ENCODE measurements around the gene ACER1.
"Not testable (repeated sequence)": the region's sequence is repeated elsewhere in the genome, so short reads cannot be mapped to it uniquely, and the experiment has no call there.

Gene ACER1

DNA sequence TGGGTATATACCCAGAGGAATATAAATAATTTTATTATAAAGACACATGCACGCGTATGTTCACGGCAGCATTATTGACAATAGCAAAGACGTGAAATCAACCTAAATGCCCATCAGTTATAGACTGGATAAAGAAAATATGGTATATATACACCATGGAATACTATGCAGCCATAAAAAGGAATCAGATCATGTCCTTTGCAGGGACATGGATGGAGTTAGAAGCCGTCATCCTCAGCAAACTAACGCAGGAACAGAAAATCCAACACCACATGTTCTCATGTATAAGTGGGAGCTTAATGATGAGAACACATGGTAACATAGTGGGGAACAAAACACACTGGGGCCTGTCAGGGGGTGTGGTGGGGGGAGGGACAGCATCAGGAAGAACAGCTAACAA lies 51.0 kb downstream of the ACER1 start:
- H3K4me3 ChIP-seq (ENCODE audit: insufficient read depth in 1 of 2, low read depth in 1 of 2, low read length in 2 of 2); H3K23ac ChIP-seq (ENCODE audit: low read length in 2 of 2); H3K14ac ChIP-seq (ENCODE audit: low read length in 2 of 2); H3K36me3 ChIP-seq (ENCODE audit: control insufficient read depth in 1 of 2, insufficient read depth in 2 of 2, low read depth in 1 of 2, low read length in 2 of 2); H2BK15ac ChIP-seq (ENCODE audit: low read depth, poor library complexity, severe bottlenecking); H3K4ac ChIP-seq (ENCODE audit: low read depth in 1 of 2, low read length in 2 of 2); H3K18ac ChIP-seq (ENCODE audit: low read depth in 1 of 2, low read length in 2 of 2); H2BK120ac ChIP-seq (ENCODE audit: low read depth, low read length); H3K79me1 ChIP-seq (replicated peaks; ENCODE audit: low read length, poor library complexity, severe bottlenecking); DNase-seq; H4K8ac ChIP-seq (ENCODE audit: low read length); H3K4me2 ChIP-seq (ENCODE audit: low read length, poor library complexity, severe bottlenecking); H3K9me3 ChIP-seq (ENCODE audit: control insufficient read depth, low read length); H4K91ac ChIP-seq (ENCODE audit: low read length); H2BK5ac ChIP-seq (ENCODE audit: low read depth, low read length, poor library complexity, severe bottlenecking); H3K9ac ChIP-seq (ENCODE audit: low read length); H3K27me3 ChIP-seq (ENCODE audit: control insufficient read depth in 1 of 2, insufficient read depth in 1 of 2, low read length in 2 of 2); H3K27ac ChIP-seq (ENCODE audit: low read length, poor library complexity, severe bottlenecking); H2BK12ac ChIP-seq (ENCODE audit: low read length in 2 of 2); H2AK5ac ChIP-seq (ENCODE audit: low read length, severe bottlenecking); H2AFZ ChIP-seq (ENCODE audit: low read depth, low read length): not testable (repeated sequence)
- WGBS = no CpG with 5 or more reads among the region's 6 CpGs
- H3K4me1 ChIP-seq (ENCODE audit: control insufficient read depth, insufficient read depth, low read depth, low read length) = peaks cover 13% of the 10 kb centered on the region

DNA sequence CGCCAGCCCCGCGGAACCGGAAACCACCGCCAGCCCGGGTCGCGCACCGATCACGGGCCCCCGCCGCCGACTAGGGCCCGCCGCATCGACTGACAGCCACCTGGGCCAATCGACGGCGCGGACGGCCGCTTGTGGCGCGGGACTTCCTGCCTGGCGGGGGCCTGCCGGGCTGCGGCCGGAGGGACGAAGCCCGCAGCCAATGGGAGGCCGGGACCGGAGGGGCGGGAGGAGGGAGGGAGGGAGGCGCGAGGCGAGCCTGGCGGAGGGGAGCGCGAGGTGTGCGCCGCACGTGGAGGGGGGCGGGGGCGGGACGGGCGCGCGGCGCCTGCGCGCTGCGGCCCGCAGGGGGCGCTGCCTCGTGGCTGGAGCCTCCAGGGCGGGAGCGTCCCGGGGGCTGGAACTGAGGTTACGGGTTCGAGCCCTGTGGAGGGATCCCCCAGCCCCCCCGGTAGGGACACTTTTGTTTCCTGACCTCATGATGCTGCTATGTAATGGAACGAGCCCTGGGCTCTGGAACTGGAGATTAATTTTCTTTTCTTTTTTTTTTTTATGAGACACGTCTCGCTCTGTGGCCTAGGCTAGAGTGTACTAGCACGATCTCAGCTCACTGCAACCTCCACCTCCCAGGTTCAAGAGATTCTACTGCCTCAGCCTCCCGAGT lies 53.4 kb downstream of the ACER1 start, which contains the start of gene MLLT1:
Gene MLLT1 (minus strand): TSS at position 45 of the 661 bp plus-strand sequence. CDS start 191 bp downstream, outside the sequence.
- WGBS = 7% methylated on average over 59 of the region's 66 CpGs
- Histone ChIP-seq H3K23ac (ENCODE audit: low read length in 2 of 2) (peak within 1 kb of the TSS in 1 of 2 experiments; percentile 53), H3K4me2 (ENCODE audit: low read length, poor library complexity, severe bottlenecking) (peak within 1 kb of the TSS; percentile 60), H4K8ac (ENCODE audit: low read length) (peak within 1 kb of the TSS; percentile 46), H3K4ac (ENCODE audit: low read depth in 1 of 2, low read length in 2 of 2) (peak within 1 kb of the TSS; percentile 15 to 91), H3K27ac (ENCODE audit: low read length, poor library complexity, severe bottlenecking) (no peak within 1 kb of the TSS), H4K91ac (ENCODE audit: low read length) (peak within 1 kb of the TSS; percentile 43), H2BK120ac (ENCODE audit: low read depth, low read length) (peak within 1 kb of the TSS; percentile 97), H3K79me1 (replicated peaks; ENCODE audit: low read length, poor library complexity, severe bottlenecking) (peaks cover 15% of the 10 kb centered on the region), H3K18ac (ENCODE audit: low read depth in 1 of 2, low read length in 2 of 2) (peak within 1 kb of the TSS; percentile 42 to 85), H2BK15ac (ENCODE audit: low read depth, poor library complexity, severe bottlenecking) (peak within 1 kb of the TSS; percentile 71), H3K27me3 (ENCODE audit: control insufficient read depth in 1 of 2, insufficient read depth in 1 of 2, low read length in 2 of 2) (no peaks in the 10 kb centered on the region), H3K14ac (ENCODE audit: low read length in 2 of 2) (peak within 1 kb of the TSS in 1 of 2 experiments; percentile 79), H2AFZ (ENCODE audit: low read depth, low read length) (no peak within 1 kb of the TSS), H3K36me3 (ENCODE audit: control insufficient read depth in 1 of 2, insufficient read depth in 2 of 2, low read depth in 1 of 2, low read length in 2 of 2) (peaks cover 4 to 25% of the 10 kb centered on the region in 2 experiments), H3K9ac (ENCODE audit: low read length) (peak within 1 kb of the TSS; percentile 94), H2BK5ac (ENCODE audit: low read depth, low read length, poor library complexity, severe bottlenecking) (no peak within 1 kb of the TSS), H3K9me3 (ENCODE audit: control insufficient read depth, low read length) (no peaks in the 10 kb centered on the region), H2BK12ac (ENCODE audit: low read length in 2 of 2) (peak within 1 kb of the TSS in 1 of 2 experiments; percentile 91), H3K4me3 (ENCODE audit: insufficient read depth in 1 of 2, low read depth in 1 of 2, low read length in 2 of 2) (peak within 1 kb of the TSS; percentile 71 to 94), H2AK5ac (ENCODE audit: low read length, severe bottlenecking) (no peak within 1 kb of the TSS), H3K4me1 (ENCODE audit: control insufficient read depth, insufficient read depth, low read depth, low read length) (peaks cover 21% of the 10 kb centered on the region)
- DNase-seq = peak; percentile 97

DNA sequence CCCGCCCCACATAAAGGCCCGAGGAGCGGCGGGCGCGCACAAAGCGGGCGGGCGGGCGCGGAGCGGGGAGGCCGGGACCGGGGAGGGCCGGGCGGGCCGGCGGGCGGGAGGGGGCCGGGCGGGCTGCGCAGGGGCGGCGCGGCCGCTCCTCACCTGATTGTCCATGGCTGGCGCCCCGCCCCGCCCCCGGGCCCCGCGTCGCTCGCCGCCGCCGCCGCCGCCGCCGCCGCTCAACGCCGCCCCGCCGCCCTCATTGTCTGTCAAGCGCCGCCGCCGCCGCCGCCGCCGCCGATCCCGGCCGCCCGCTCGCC lies 53.8 kb downstream of the ACER1 start:
- H2BK5ac ChIP-seq (ENCODE audit: low read depth, low read length, poor library complexity, severe bottlenecking) = no peak overlapping the region
- H2AK5ac ChIP-seq (ENCODE audit: low read length, severe bottlenecking) = no peak overlapping the region
- no peak overlapping the region for H2BK12ac ChIP-seq (ENCODE audit: low read length in 2 of 2)
- H3K27ac ChIP-seq (ENCODE audit: low read length, poor library complexity, severe bottlenecking) = no peak overlapping the region
- peak overlapping the region; percentile 60 for H3K4me2 ChIP-seq (ENCODE audit: low read length, poor library complexity, severe bottlenecking)
- H2BK15ac ChIP-seq (ENCODE audit: low read depth, poor library complexity, severe bottlenecking) = no peak overlapping the region
- under 1% methylated on average over 16 of the region's 59 CpGs for WGBS
- H2BK120ac ChIP-seq (ENCODE audit: low read depth, low read length) = peak overlapping the region; percentile 97
- peak overlapping the region; percentile 15 to 91 for H3K4ac ChIP-seq (ENCODE audit: low read depth in 1 of 2, low read length in 2 of 2)
- H3K36me3 ChIP-seq (ENCODE audit: control insufficient read depth in 1 of 2, insufficient read depth in 2 of 2, low read depth in 1 of 2, low read length in 2 of 2) = peaks cover 4 to 28% of the 10 kb centered on the region in 2 experiments
- no peaks in the 10 kb centered on the region for H3K9me3 ChIP-seq (ENCODE audit: control insufficient read depth, low read length)
- peak overlapping the region; percentile 71 to 94 for H3K4me3 ChIP-seq (ENCODE audit: insufficient read depth in 1 of 2, low read depth in 1 of 2, low read length in 2 of 2)
- H3K18ac ChIP-seq (ENCODE audit: low read depth in 1 of 2, low read length in 2 of 2) = peak overlapping the region in 1 of 2 experiments; percentile 85
- H3K79me1 ChIP-seq (replicated peaks; ENCODE audit: low read length, poor library complexity, severe bottlenecking) = peaks cover 16% of the 10 kb centered on the region
- DNase-seq = peak; percentile 11
- no peaks in the 10 kb centered on the region for H3K27me3 ChIP-seq (ENCODE audit: control insufficient read depth in 1 of 2, insufficient read depth in 1 of 2, low read length in 2 of 2)
- no peak overlapping the region for H3K23ac ChIP-seq (ENCODE audit: low read length in 2 of 2)
- peak overlapping the region; percentile 94 for H3K9ac ChIP-seq (ENCODE audit: low read length)
- H2AFZ ChIP-seq (ENCODE audit: low read depth, low read length) = no peak overlapping the region
- H4K8ac ChIP-seq (ENCODE audit: low read length) = no peak overlapping the region
- H3K14ac ChIP-seq (ENCODE audit: low read length in 2 of 2) = no peak overlapping the region
- H4K91ac ChIP-seq (ENCODE audit: low read length) = peak overlapping the region; percentile 43
- H3K4me1 ChIP-seq (ENCODE audit: control insufficient read depth, insufficient read depth, low read depth, low read length) = peaks cover 21% of the 10 kb centered on the region

- Histone ChIP-seq H2BK15ac (ENCODE audit: low read depth, poor library complexity, severe bottlenecking) (peak overlapping the region; percentile 71), H3K4me2 (ENCODE audit: low read length, poor library complexity, severe bottlenecking) (peak overlapping the region; percentile 60), H4K91ac (ENCODE audit: low read length) (peak overlapping the region; percentile 43), H2AFZ (ENCODE audit: low read depth, low read length) (no peak overlapping the region), H3K36me3 (ENCODE audit: control insufficient read depth in 1 of 2, insufficient read depth in 2 of 2, low read depth in 1 of 2, low read length in 2 of 2) (peaks cover 4 to 28% of the 10 kb centered on the region in 2 experiments), H3K23ac (ENCODE audit: low read length in 2 of 2) (peak overlapping the region in 1 of 2 experiments; percentile 53), H3K27ac (ENCODE audit: low read length, poor library complexity, severe bottlenecking) (no peak overlapping the region), H3K14ac (ENCODE audit: low read length in 2 of 2) (peak overlapping the region in 1 of 2 experiments; percentile 79), H3K4me3 (ENCODE audit: insufficient read depth in 1 of 2, low read depth in 1 of 2, low read length in 2 of 2) (peak overlapping the region; percentile 71 to 94), H2AK5ac (ENCODE audit: low read length, severe bottlenecking) (no peak overlapping the region), H3K9me3 (ENCODE audit: control insufficient read depth, low read length) (no peaks in the 10 kb centered on the region), H3K79me1 (replicated peaks; ENCODE audit: low read length, poor library complexity, severe bottlenecking) (peaks cover 16% of the 10 kb centered on the region), H3K27me3 (ENCODE audit: control insufficient read depth in 1 of 2, insufficient read depth in 1 of 2, low read length in 2 of 2) (no peaks in the 10 kb centered on the region), H3K4ac (ENCODE audit: low read depth in 1 of 2, low read length in 2 of 2) (peak overlapping the region; percentile 15 to 91), H2BK12ac (ENCODE audit: low read length in 2 of 2) (peak overlapping the region in 1 of 2 experiments; percentile 91), H4K8ac (ENCODE audit: low read length) (no peak overlapping the region), H2BK5ac (ENCODE audit: low read depth, low read length, poor library complexity, severe bottlenecking) (no peak overlapping the region), H3K4me1 (ENCODE audit: control insufficient read depth, insufficient read depth, low read depth, low read length) (peaks cover 24% of the 10 kb centered on the region), H3K18ac (ENCODE audit: low read depth in 1 of 2, low read length in 2 of 2) (peak overlapping the region; percentile 42 to 79), H3K9ac (ENCODE audit: low read length) (peak overlapping the region; percentile 94), H2BK120ac (ENCODE audit: low read depth, low read length) (peak overlapping the region; percentile 97)
- DNase-seq = peak; percentile 9
- WGBS = 17% methylated on average over 21 of the region's 36 CpGs
Measured at GRCh38 chr19:6278740-6279619, 54.4 kb downstream of the ACER1 start.
